MCF 10A (cell line): ENCODE data around the gene PMVK. TPM values are rescaled to one million over a fixed set of nuclear protein-coding genes. Genes with fewer than 3 reads are reported as not detected.

Experiments
- BruUV-seq: library from RNA; stranded (reverse); fragments of 400-500 nt; replicated peaks from 2 replicates; lab custom pipeline; 2021; lab: Mats Ljungman, UMichigan
- CTCF ChIA-PET: fragments of 300-600 bp; sonication (Branson Sonifier 250); formaldehyde crosslinking; extraction: SDS; loops from one replicate; lab custom pipeline; 2021; ENCODE audit warnings: antibody characterized with exemption, inconsistent platforms; lab: Yijun Ruan, JAX
- POLR2A ChIA-PET: fragments of 300-600, 350-650 bp; sonication (Branson Sonifier 250); formaldehyde crosslinking; extraction: SDS; loops from one replicate; lab custom pipeline; 2020; ENCODE audit warnings: antibody characterized with exemption, inconsistent platforms; lab: Yijun Ruan, JAX
- DNase-seq: peaks from one replicate; pipeline ENCODE4 v3.0.0-alpha.2; 2018; ENCODE audit not compliant: unreplicated experiment
- H3K27ac Mint-ChIP-seq: one replicate; pipeline ENCODE4 v1.8.0; 2022; ENCODE audit warnings: mild to moderate bottlenecking, low read depth, mixed read lengths; ENCODE audit not compliant: unreplicated experiment
- H3K27me3 Mint-ChIP-seq: one replicate; pipeline ENCODE4 v1.8.0; 2022; ENCODE audit warnings: mixed read lengths; ENCODE audit not compliant: insufficient read depth, unreplicated experiment
- H3K36me3 Mint-ChIP-seq: one replicate; pipeline ENCODE4 v1.8.0; 2022; ENCODE audit warnings: mild to moderate bottlenecking, moderate library complexity, mixed read lengths; ENCODE audit not compliant: insufficient read depth, unreplicated experiment
- H3K4me1 Mint-ChIP-seq: one replicate; pipeline ENCODE4 v1.8.0; 2022; ENCODE audit warnings: mixed read lengths; ENCODE audit not compliant: insufficient read depth, unreplicated experiment
- H3K4me3 Mint-ChIP-seq: one replicate; pipeline ENCODE4 v1.8.0; 2022; ENCODE audit warnings: mild to moderate bottlenecking, moderate library complexity, mixed read lengths; ENCODE audit not compliant: unreplicated experiment
- H3K9me3 Mint-ChIP-seq: one replicate; pipeline ENCODE4 v1.8.0; 2022; ENCODE audit warnings: mixed read lengths; ENCODE audit not compliant: unreplicated experiment
- CTCF ChIP-seq: fragments of 200-600 bp; IDR thresholded peaks from one replicate; pipeline ENCODE4 v1.8.0; 2022; ENCODE audit warnings: antibody characterized with exemption, mild to moderate bottlenecking; ENCODE audit not compliant: unreplicated experiment
- intact Hi-C: fragments of 100-400 bp; cut with micrococcal nuclease; formaldehyde crosslinking; loops from 2 replicates; pipeline ENCODE4 v1.14.1; 2022
- total RNA-seq: library from RNA; stranded (reverse); gene quantifications from 2 replicates; pipeline ENCODE4 v1.2.3, GENCODE V29; 2022

PMVK gene
- total RNA-seq, 1 experiment from 2014 or later = 68.9 TPM

- intact Hi-C loops = no loop called here
- ChIA-PET POLR2A (interaction anchor here (0.9 to 39.6 kb wide), 3 partner anchors 8 to 30 kb away, joined by 3 to 1917 read pairs (median 114); partner anchors contain the start of genes CKS1B, FLAD1, LENEP and PMVK), CTCF (interaction anchor here (1.1 to 1.6 kb wide), 3 partner anchors 59 to 126 kb away, joined by 3 to 5 read pairs (median 3); no protein-coding TSS in a partner anchor)
- H3K9me3 Mint-ChIP-seq = no peaks in the 10 kb centered on the region
- H3K27me3 Mint-ChIP-seq = no peaks in the 10 kb centered on the region
- H3K4me3 Mint-ChIP-seq = no peak overlapping the region
- no TSS peak for BruUV-seq
- H3K36me3 Mint-ChIP-seq = peaks cover 43% of the 10 kb centered on the region
- DNase-seq = no peak
- TF ChIP-seq CTCF = no peak
- peak overlapping the region; percentile 33 for H3K27ac Mint-ChIP-seq
- peaks cover 50% of the 10 kb centered on the region for H3K4me1 Mint-ChIP-seq
Measured at GRCh38 chr1:154958681-154959425, 22.3 kb upstream of the PMVK start.

GRCh38 chr1:154958036-154958435 is 21.5 kb upstream of the PMVK start:
- no peak for TF ChIP-seq CTCF
- no peak for DNase-seq
- peaks cover 49% of the 10 kb centered on the region for H3K4me1 Mint-ChIP-seq
- H3K27me3 Mint-ChIP-seq = no peaks in the 10 kb centered on the region
- H3K27ac Mint-ChIP-seq = no peak overlapping the region
- CTCF ChIA-PET = interaction anchor here (0.8 to 1.6 kb wide), 4 partner anchors 20 to 127 kb away, joined by 3 to 4 read pairs (median 3); no protein-coding TSS in a partner anchor
- H3K4me3 Mint-ChIP-seq = no peak overlapping the region
- POLR2A ChIA-PET = interaction anchor here (12.3 to 39.6 kb wide), 2 partner anchors 22 to 31 kb away, joined by 114 to 1917 read pairs; partner anchors contain the start of genes CKS1B, FLAD1, LENEP and PMVK
- no peaks in the 10 kb centered on the region for H3K9me3 Mint-ChIP-seq
- intact Hi-C loops = no loop called here
- H3K36me3 Mint-ChIP-seq = peaks cover 35% of the 10 kb centered on the region
- no TSS peak for BruUV-seq

GRCh38 chr1:154957091-154957657 is 20.7 kb upstream of the PMVK start:
- Mint-ChIP-seq H3K4me1 (peaks cover 44% of the 10 kb centered on the region), H3K4me3 (peak overlapping the region; percentile 88), H3K27ac (peak overlapping the region; percentile 67), H3K27me3 (no peaks in the 10 kb centered on the region), H3K9me3 (no peaks in the 10 kb centered on the region), H3K36me3 (peaks cover 26% of the 10 kb centered on the region)
- DNase-seq = no peak
- no peak for TF ChIP-seq CTCF
- no TSS peak for BruUV-seq
- intact Hi-C loops = no loop called here
- POLR2A ChIA-PET = interaction anchor here (1.5 to 39.6 kb wide), 7 partner anchors 8 to 128 kb away, joined by 3 to 1917 read pairs (median 12); partner anchors contain the start of genes CKS1B, FLAD1, LENEP and PMVK
- CTCF ChIA-PET = interaction anchor here (0.6 to 4.2 kb wide), 13 partner anchors 8 to 105 kb away, joined by 3 to 45 read pairs (median 10); partner anchors contain the start of genes ADAM15, FLAD1, PMVK and SHC1

- DNase-seq = no peak
- Mint-ChIP-seq H3K36me3 (peaks cover 20% of the 10 kb centered on the region), H3K4me1 (peaks cover 43% of the 10 kb centered on the region), H3K27ac (peak overlapping the region; percentile 68), H3K27me3 (no peaks in the 10 kb centered on the region), H3K4me3 (peak overlapping the region; percentile 88), H3K9me3 (no peaks in the 10 kb centered on the region)
- BruUV-seq = no TSS peak
- CTCF ChIA-PET = interaction anchor here (0.6 to 4.2 kb wide), 16 partner anchors 8 to 476 kb away, joined by 3 to 45 read pairs (median 8); partner anchors contain the start of genes ADAM15, CKS1B, FLAD1 and PMVK
- no peak for TF ChIP-seq CTCF
- intact Hi-C loops = no loop called here
- POLR2A ChIA-PET = interaction anchor here (0.6 to 39.6 kb wide), 17 partner anchors 9 to 496 kb away, joined by 3 to 1917 read pairs (median 6); partner anchors contain the start of genes ADAM15, CKS1B, FLAD1 and LENEP
Measured at GRCh38 chr1:154956544-154956941, 20.0 kb upstream of the PMVK start.
